NCI-H1694 treated with DMSO at 0.1 percent for 48 hours (cell line): Measurements from ENCODE around the gene ABL2.
"Not testable (repeated sequence)": the region's sequence is repeated elsewhere in the genome, so short reads cannot be mapped to it uniquely, and the experiment has no call there.

Experiments used
- DNase-seq: peaks from one replicate; lab custom pipeline; 2025; lab: John Stamatoyannopoulos, UW

Gene ABL2

DNA sequence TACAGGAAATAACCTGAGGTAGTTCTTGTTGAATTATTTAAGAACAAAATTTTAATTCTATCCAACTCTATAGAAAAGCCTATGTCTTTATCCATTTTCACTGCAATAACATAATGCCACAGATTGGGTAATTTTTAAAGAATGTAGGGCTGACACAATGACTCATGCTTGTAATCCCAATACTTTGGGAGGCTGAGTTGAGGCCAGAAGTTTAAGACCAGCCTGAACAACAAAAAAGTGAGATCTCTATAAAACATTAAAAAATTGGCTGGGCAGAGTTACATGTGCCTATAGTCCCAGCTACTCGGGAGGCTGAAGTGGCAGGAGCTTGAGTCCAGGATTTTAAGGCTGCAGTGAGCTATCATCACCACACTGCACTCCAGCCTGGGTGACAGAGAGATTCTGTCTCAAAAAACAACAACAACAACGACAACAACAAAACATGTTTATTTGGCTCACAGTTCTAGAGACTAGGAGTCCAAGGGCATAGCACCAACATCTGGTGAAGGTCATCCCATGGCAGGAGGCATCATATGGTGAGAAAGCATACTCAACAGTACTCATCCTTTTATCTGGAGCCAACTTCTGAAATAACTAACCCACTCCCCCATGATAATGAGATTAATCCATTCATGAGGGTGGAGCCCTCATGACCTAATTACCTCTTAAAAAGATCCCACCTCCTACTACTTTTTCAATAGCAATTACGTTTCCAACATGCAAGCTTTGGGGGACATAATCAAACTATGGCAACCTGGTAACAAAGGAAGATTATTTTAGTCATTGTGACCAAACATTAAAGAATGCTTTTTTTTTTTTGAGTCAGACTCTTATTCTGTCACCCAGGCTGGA, 59.6 kb downstream of the ABL2 start:
- DNase-seq: no peak

DNA sequence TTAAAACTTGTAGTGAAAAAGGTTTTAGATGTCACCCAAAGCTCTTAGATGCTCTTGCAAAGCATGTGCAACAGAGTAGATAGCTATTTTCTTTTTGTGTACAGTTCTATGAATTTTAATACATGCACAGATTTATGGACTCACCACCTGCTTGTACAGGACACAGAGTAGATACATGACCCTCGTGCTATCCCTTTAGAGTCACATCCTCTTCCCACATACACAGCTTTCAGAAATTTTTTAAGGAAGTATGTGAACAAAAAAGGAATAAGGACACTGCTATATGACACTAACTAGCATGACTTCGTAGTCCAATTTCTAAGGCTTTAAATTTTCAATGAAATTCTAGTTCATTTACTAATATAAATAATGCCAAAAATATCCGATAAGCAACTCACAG, 60.9 kb downstream of the ABL2 start:
- DNase-seq: no peak

DNA sequence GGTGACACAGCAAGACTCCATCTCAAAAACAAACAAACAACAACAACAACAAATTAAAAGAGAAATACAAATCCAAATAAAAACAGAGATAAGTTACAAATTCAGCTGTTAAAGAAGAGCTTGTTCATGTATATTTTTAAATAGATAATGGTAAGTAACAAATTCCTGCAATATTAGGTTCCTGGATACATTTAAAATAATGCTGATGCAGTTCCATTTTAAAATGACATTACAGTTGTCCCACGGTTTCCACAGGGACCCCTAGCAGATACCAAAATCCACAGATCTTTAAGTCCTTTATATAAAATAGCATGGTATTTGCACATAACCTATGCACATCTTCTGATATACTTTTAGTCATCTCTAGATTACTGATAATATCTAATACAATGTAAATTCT, 61.5 kb downstream of the ABL2 start:
- no peak for DNase-seq

DNA sequence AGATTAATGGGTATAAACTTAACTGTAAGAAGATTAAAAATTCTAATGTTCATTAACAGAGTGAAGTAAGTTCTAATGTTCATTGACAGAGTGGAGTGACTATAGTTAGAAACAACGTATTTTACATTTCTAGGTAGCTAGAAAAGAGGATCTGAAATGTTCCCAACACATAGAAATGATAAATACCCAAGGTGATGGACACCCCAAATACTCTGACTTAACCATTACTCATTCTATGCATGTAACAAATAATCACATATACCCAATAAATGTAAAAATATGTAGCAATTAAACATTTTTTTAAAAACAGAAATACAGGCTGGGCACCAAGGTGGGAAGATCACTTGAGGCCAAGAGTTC, 62.1 kb downstream of the ABL2 start:
- no peak for DNase-seq

DNA sequence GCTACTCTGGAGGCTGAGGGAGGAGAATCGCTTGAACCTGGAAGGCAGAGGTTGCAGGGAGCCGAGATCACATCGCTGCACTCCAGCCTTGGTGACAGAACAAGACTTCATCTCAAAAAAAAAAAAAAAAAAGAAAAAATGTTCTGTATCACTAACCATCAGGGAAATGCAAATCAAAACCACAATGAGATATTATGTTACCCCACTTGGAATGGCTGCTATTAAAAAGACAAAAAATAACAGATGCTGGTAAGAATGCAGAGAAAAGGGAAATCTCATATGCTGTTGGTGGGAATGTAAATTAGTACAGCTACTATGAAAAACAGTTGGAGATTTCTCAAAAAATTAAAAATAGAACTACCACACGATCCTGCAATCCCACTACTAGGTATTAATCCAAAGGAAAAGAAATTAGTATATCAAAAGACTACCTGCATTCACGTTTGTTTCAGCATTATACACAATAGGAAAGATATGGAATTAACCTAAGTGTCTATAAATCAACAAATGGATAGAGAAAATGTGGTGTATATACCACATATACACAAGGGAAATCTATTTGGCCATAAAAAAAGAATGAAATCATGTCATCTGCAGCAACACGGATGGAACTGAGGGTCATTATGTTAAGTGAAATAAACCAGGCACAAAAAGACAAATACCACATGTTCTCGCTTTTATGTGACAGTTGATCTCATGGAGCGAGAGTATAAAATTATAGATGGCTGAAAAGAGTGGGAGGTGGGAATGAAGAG, 62.6 kb downstream of the ABL2 start:
- DNase-seq: no peak

DNA sequence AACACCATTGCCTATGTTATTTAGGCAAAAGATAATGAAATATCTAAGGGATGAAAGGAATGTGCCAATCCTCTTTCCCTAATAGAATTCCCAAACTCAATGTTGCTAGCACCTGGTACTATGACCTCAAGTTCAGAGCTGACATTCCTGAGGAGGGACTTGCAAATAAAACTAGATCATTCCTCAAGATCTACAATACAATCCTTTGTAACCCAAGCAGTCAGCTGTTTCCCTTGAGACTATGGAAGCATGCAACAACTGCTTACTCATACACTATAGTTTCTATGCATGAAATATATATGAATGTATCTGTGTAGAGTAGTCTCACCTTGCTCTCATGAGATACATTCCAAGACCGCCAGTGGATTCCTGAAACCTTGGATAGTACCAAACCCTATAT, 65.0 kb downstream of the ABL2 start:
- DNase-seq: no peak

DNA sequence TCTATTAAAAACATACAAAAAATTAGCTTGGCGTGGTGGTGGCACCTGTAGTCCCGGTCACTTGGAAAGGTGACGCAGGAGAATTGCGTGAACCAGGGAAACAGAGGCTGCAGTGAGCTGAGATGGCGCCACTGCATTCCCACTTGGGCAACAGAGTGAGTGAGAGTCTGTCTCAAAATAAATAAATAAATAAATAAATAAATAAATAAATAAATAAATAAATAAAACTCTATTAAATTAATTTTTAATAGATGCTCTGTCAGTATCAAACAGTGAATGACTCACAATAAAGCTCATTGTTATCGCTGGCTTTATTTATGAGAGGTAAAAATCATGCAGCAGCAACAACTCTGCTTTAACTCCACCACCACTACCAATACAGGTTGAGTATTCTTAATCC, 72.8 kb downstream of the ABL2 start:
- DNase-seq: no peak

DNA sequence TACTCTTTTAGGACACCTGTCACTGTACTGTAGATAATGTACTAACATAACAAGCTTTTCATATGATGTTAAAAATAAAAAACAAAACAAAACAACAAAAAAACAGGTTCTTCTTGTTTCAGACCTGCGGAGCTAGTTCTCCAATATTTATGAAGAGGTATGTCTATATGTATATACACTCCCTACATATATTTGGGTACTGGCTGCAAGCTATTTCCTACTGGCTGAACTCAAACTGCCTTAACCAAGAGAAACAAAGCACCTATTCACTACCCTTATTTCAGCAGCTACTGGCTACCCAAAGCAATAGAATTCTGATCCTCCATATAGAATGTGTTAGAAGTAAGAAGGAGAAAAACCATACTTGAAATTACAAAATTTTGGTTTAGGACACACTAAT, 73.5 kb downstream of the ABL2 start:
- DNase-seq: no peak

DNA sequence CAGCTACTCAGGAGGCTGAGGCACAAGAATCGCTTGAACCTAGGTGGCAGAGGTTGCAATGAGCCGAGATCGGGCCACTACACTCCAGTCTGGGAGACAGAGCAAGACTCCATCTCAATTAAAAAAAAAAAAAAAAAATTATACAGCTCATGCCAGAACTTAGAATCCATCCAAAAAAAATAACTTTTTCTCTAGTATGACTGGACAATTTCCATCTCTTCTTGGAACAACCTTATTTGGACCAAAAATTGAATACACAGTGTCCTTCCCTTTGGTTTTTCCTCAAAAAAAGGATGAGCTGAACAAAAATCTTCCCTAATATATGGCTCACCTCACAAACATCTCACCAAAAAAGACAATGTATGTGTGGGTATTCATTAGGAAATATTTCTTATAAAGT, 73.9 kb downstream of the ABL2 start:
- no peak for DNase-seq

DNA sequence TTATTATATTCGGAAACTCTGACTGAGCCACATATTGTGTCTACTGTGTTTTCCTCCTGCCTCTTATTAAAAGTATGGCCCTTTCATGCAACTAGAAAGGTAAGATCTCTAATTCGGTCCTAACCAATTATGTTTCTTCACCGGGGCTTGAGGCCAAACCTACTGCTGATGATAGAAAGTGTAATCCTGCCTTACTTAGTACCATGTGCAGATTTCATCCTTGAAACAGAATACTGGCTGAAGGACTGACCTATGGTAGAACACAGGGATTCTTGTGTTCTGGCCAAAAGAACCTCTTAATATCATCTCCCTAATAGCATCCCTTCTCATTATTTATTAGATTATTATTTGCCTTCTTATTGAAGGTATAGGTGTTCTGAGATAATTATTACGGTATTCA, 75.0 kb downstream of the ABL2 start:
- DNase-seq: no peak

DNA sequence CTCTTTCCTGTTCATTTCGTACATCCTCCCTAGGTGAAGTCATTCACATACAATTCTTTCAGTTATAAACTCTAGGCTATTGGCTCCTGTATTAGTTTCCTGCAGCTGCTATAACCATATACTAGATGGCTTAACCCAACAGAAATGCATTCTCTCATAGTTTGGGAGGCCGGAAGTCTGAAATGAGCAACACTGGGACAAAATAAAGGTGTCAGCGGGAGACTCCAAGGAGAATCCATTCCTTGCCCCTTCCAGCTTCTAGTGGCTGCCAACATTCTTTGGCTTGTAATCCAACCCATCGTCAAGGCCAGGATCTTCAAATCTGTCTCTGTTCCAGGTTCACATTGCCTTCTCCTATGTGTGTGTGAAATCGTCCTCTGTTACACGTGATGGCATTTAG, 76.3 kb downstream of the ABL2 start:
- DNase-seq: no peak

DNA sequence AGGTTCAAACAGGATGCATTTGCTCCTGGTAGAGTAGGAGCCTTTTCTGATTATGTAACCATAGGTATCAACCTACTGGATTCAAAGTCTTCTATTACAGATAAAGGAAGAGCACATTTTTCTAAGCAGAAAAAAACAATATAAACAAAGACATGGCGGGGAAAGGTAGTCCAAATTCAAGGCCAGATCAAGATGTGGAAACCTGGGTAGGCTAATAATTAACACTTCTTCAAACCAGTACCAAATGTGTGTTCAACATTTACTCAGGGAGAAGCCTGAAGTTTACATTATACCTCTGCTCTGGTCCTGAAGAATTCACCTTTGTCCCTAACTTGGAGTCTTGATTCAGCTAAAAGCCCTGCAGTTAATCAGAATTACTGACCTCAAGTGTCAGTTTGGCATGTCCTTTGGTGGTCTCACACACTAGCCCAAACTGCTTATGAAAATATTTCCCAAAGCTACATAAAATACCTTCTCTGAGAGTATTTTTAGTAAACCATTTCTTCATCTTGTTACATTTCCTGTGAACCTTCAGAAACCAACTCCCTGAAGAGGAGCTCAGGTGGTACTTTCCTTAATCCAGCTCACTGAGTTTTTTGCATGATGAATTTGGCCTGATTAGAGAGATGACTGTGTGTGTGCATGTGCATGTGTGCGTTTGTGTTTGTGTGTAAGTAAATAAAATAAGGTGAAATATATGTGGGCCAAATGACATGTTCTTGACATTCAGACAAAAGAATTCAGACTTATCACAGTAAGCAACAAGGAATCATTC, 77.4 kb downstream of the ABL2 start:
- DNase-seq: no peak

DNA sequence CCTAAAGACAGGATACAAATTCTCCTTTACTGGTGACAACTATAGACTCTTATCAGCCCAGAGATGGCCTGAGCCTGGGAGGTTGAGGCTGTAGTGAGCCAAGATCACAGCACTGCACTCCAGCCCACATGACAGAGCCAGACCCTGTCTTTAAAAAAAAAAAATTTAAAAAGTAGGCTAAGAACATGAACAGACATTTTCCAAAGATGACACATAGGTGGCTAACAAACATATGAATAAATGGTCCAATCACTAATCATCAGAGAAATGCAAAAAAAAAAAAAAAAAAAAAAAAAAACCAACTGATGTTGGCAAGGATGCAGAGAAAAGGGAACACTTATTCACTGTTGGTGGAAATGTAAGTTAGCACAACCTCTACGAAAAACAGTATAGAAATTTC, 82.6 kb downstream of the ABL2 start:
- DNase-seq: no peak

DNA sequence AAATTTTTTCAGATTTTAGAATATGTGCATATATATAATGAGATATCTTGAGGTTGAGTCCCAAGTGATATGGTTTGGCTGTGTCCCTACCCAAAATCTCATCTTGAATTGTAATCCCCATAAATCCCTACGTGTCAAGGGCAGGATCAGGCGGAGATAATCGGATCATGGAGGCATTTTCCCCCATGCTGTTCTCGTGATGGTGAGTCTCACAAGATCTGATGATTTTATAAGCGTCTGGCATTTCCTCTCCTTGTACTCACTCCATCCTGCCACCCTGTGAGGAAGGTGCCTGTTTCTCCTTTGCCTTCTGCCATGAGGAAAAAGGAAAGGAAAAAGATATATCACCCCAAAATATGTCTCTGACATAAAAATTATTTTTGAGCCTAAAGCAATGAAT, 83.0 kb downstream of the ABL2 start:
- DNase-seq: no peak

DNA sequence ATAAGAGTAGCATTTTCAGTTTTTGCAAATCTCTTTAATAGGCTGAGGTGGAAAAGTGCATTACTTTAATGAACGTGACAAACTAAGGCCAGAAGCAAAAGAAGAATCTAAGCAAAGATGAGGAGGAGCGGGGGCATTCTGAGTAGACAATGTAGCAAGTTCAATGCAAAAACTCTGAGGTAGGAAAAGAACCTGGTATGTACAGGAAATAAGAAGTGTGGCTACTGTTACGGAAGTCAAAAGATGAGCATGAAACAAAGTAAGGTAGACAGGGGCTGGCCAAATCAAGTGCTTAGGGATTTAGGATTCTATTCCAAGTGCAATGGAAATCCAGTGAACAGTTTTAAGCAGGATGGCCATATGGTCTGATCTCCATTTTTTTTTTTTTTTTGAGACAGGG, 84.0 kb downstream of the ABL2 start:
- DNase-seq: no peak

DNA sequence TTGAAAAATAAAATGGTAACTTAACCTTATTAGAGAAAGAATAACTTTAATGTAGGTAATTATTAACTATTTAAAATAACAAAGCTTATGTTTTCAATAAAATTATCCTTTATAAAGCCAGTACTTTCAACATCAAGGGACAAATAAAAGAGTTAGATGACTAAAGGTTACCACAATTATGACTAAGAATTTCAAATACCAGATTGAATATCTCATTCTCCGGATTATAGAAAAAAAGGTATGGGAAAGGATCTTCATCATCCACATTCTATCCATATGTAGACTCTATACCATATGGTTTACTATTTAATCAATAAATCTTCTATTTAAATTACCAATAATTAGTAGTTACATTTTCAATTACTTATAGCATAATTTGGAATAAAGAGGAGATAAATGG, 84.9 kb downstream of the ABL2 start:
- DNase-seq: no peak

DNA sequence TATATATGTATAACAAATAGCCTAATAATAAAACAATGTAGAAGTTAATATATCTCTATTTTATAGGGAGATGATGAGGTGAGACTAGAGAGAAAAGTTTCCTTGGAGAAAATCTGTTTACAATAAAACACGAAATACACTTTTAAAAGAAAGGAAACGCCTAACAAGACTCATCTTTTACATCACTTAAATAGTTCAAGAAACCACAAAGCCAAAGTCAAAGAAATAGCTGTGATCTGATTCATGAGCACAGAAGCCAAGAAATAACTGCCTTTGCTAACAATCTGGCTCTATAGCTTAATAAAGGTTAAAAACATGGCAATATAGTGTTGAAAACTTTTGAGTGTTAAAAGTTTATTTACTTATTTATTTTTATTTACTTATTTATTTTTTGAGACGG, 86.2 kb downstream of the ABL2 start:
- no peak for DNase-seq

DNA sequence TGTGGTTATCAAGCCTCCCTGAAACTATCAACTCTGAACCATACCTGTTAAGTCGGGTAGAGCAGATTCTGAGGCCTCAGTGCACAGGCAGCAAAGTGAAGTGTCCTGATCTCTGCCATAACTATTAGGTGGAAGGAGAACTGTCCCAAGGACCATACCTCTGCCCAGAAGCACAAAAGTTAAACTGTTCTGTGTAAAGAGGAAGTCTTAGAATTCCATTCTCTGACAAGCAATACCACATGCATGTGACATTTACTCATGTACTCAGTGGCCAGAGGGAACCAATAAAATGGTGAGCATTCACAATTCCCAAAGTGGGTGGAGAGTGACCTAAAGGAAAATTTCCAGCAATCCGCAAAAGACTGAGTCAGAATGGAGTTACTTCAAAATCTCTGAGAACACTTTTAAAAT, 86.6 kb downstream of the ABL2 start:
- DNase-seq: no peak

DNA sequence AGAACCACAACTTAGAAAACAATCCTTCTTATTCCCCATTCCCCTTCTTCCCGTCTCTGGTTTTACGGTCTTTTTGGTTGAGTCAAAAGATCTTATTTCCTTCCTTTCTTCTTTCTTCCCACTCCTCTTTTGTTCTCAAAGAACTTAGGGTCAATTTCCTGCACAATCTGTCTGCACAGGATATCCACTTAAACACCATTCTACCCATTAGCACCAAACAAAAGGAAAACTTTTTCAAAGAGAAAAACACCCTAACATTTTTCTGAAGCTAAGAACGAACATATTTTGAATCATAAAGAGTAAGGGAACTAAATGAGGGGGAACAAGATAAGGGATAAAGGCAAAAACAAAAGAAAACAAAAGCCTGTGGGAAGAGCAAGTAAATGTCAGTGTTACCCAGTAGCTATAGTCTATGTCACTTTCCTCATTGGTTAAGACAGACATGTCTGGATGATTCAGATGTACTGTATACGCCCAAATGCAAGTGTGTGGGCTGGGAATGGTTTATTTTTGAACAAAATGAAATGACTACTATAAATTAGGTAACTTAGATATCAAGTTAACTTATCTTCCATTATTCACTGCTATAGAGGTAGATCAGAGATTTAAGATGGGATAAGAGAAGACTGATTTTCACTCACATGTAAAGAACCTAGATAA, 87.8 kb downstream of the ABL2 start:
- no peak for DNase-seq

DNA sequence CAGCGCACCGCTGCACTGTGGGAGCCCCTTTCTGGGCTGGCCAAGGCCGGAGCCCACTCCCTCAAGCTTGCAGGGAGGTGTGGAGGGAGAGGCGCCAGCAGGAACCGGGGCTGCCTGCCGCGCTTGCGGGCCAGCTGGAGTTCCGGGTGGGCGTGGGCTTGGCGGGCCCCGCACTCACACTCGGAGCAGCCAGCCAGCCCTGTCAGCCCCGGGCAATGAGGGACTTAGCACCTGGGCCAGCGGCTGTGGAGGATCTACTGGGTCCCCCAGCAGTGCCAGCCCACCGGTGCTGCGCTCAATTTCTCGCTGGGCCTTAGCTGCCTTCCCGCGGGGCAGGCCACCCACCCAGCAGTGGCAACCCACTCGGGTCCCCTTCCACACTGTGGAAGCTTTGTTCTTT, 90.7 kb downstream of the ABL2 start:
- not testable (repeated sequence) for DNase-seq

DNA sequence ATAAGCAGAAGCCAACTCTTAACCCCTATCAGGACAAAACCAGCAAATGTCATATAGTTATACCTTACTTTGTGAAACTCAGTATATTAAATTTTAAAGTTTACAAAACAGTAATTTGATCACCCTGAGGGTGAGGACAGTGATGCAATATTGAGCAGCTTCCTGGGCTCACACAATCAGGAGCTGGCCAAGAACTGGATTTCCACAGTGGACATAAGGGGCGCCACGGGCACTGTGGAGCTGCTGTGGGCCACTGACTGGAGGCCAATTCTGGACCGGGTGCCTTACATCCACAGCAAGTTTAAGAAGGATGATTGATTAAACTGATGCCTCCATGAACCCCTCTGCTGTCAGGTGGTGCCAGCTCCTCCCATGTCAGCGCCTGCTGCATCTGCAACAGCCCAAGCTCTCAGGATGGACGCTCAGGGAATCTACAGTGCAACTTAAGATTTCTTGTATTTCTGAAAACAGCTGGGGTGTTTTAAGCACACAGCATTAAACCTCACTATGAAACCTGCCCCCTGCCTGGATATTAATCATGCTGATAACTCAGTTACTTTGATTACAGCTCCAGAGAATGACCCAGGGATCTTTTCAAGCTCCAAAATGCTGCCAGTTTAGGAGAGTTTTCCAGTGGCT, 91.7 kb downstream of the ABL2 start:
- no peak for DNase-seq

DNA sequence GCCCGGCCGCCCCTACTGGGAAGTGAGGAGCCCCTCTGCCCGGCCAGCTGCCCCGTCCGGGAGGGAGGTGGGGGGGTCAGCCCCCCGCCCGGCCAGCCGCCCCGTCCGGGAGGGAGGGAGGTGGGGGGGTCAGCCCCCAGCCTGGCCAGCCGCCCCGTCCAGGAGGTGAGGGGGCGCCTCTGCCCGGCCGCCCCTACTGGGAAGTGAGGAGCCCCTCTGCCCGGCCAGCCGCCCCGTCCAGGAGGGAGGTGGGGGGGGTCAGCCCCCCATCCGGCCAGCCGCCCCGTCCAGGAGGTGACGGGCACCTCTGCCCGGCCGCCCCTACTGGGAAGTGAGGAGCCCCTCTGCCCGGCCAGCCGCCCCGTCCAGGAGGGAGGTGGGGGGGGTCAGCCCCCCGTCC, 93.8 kb downstream of the ABL2 start:
- not testable (repeated sequence) for DNase-seq
